GM18951 (cell line): ENCODE results near the gene AHRR.
A peak's percentile ranks its signal among the peaks of the same experiment; 100 is the strongest.
"Not testable (repeated sequence)": the region's sequence is repeated elsewhere in the genome, so short reads cannot be mapped to it uniquely, and the experiment has no call there.

Source experiments
- POLR2A ChIP-seq: IDR thresholded peaks from 4 replicates; pipeline ENCODE4 v1.6.1; 2011; ENCODE audit warnings: mild to moderate bottlenecking; ENCODE audit not compliant: insufficient read length, insufficient read depth; ENCODE audit errors: extremely low read depth
- in situ Hi-C: fragments of 300-500 bp; cut with MboI; formaldehyde crosslinking; loops from one replicate; pipeline ENCODE4 v1.12.0; 2022; ENCODE audit warnings: low sequenced_read_pairs, mixed read lengths, inconsistent platforms; ENCODE audit not compliant: unreplicated experiment

AHRR gene

GRCh38 chr5:466661-467310 lies 145.3 kb downstream of the AHRR start:
- in situ Hi-C loops: no loop called here

GRCh38 chr5:468401-468800 lies 146.9 kb downstream of the AHRR start:
- in situ Hi-C loops: no loop called here
- no peak for TF ChIP-seq POLR2A

More at GRCh38 chr5:466661-467310, 145.3 kb downstream of the AHRR start:
- no peak for TF ChIP-seq POLR2A

- in situ Hi-C loops: no loop called here
- no peak for TF ChIP-seq POLR2A
Measured at GRCh38 chr5:469752-470483, 148.4 kb downstream of the AHRR start.

- in situ Hi-C loops: no loop called here
- no peak for TF ChIP-seq POLR2A
Measured at GRCh38 chr5:470961-471749, 149.6 kb downstream of the AHRR start.

GRCh38 chr5:471750-472058 lies 150.2 kb downstream of the AHRR start:
- TF ChIP-seq POLR2A: no peak
- in situ Hi-C loops: no loop called here

GRCh38 chr5:472076-472655 lies 150.7 kb downstream of the AHRR start:
- in situ Hi-C loops: no loop called here
- TF ChIP-seq POLR2A: no peak

- peak; percentile 88 for TF ChIP-seq POLR2A
- in situ Hi-C loops: no loop called here
Measured at GRCh38 chr5:472656-473550, 151.4 kb downstream of the AHRR start.

GRCh38 chr5:473551-474192 lies 152.2 kb downstream of the AHRR start:
- in situ Hi-C loops: no loop called here
- no peak for TF ChIP-seq POLR2A

GRCh38 chr5:474232-474839 lies 152.8 kb downstream of the AHRR start:
- in situ Hi-C loops: not testable (repeated sequence)

- in situ Hi-C loops: no loop called here
- TF ChIP-seq POLR2A: no peak
Measured at GRCh38 chr5:474840-475661, 153.5 kb downstream of the AHRR start.

GRCh38 chr5:475704-476101 lies 154.2 kb downstream of the AHRR start:
- no peak for TF ChIP-seq POLR2A
- in situ Hi-C loops: no loop called here
